Putamen (tissue), 1 donor: ENCODE measurements around the gene WWOX.

ENCODE experiments used
- DNase-seq: peaks from one replicate; pipeline ENCODE4 v3.0.0-alpha.2; 2016; ENCODE audit warnings: low spot score

WWOX gene

DNA sequence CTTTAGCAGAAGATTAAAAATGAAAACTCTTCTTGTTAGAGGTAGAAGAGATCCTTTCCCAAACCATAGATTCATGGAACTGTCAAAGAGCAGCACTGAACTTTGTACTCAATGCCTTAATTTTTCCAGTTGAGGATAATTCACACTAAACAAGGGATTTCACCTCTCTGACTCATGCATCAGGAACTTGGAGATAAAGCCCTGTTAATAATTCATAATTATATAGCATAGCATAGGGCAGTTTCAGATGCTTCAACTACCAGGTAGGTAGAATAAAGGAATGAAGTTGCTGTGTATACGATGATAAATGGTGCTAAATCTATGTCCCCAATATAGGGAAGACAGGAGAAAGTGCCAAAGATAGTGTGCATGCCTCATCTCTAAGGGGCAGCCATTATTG, 1050.7 kb downstream of the WWOX start:
- no peak for DNase-seq

DNA sequence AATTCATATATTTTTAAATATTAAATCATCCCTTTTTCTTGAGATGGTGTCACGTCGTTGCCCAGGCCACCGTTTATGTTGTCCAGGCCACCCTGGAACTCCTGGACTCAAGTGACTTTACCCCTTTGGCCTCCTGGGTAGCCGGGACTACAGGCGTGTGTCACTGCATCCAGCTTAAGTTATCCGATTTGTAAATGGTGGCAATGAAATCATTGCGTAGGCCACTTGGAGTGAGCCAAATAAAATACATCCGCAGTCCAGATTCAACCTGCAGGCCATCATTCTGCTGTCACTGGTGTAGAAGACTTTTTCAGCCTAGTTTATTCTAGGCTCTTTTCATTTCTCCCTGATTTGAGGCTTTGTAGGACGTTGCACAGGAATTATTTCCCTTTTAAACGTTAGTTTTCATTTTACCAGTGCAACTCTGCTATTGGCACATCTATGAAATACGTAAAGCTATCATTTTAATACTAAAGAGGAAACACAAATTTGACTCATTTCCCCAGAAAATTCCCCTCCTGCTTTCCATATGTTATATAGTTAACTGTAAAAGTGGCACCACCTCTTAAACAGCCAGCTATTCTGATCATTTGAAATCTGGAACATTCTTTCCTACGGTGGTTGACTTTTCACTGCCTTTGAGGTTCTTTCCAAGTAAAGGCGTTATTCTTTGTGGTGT, 1051.3 kb downstream of the WWOX start:
- DNase-seq = no peak

DNA sequence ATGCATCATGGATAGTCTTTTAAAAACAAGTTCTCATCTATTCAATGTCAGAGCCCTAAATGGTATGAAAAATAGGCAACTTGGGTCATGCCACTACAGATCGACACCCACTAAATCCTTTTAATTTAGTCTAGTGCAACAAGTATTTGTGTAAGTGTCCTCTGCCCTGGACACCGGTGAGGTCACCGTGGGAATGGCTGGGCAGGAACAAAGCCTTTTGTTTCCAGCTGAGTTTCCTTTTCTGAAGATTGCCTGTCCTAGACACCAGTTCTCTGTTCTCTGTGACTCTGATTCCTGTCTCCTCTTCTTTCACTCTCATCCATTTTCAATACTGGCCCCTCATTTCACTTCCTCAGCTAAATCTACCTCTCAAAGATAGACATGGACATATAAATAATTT, 1054.6 kb downstream of the WWOX start:
- peak; percentile 69 for DNase-seq

DNA sequence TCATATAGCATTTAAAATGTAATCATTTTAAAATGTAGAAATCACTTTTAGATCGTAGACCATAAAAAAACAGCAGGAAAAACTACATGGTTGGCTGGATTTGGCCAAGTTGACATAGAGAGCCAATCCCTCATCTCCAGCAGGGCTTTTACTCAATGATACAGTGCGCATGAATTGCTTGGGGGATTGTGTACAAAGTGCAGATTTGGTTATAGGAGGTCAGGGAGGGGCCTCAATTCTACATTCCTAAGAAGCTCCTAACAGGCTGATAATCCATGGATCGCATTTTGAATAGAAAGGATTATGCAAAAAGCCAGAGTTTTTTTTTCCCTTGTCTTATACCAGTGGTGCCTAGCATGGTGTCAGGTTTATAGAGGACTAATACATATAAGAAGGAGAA, 1056.0 kb downstream of the WWOX start:
- DNase-seq = no peak

DNA sequence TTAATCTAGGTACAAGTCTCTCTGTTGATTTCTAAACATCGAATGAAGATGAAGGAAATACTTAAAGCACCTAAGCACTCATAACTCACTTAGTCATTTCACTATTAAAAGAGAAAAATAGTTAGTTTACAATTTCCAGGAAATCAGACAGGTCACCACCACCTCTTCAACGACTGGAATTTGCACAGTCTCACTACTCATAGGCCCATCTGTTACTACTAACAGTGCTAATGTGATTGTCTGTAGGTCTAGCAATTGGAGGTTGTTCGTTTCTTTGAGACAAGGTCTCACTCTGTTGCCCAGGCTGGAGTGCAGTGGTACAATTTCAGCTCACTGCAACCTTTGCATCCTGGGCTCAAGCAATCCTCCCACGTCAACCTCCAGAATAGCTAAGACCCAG, 1056.5 kb downstream of the WWOX start:
- no peak for DNase-seq

DNA sequence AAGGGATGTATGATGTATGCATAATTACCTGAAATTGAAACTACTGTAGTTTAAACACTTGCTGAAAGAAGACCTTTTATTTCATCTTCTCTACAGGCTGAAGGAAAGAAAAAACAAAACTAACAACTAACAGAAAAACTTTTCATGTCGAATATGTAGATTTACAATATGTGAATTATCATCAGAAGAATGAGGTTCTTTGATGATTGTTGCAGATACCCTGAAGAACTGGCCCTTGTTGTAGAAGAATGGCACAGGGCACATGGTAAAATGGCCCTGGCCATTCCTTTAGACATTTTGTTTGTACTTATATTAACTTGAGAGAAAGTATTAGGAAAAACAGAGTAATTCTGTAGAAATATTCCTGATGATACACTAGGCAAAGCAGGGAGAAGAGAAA, 1057.3 kb downstream of the WWOX start:
- DNase-seq = no peak

DNA sequence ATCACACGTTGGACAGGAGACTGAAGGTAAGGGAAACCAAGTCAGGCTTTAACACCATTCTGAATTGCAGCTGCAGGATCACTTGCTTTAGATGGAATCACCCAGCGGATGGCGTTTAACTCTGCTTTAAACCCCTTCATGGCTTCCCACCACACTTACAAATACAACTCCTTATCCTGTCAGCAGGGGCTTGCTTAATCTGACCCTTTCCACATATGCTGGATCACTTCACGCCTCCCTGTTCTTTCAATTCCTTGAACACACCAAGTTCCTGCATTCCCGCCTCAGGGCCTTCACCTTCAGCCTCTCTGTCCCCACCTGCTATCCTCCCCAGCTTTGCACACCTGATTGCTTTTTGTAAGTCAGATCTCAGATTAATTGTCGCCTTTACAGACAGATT, 1058.9 kb downstream of the WWOX start:
- DNase-seq = no peak

DNA sequence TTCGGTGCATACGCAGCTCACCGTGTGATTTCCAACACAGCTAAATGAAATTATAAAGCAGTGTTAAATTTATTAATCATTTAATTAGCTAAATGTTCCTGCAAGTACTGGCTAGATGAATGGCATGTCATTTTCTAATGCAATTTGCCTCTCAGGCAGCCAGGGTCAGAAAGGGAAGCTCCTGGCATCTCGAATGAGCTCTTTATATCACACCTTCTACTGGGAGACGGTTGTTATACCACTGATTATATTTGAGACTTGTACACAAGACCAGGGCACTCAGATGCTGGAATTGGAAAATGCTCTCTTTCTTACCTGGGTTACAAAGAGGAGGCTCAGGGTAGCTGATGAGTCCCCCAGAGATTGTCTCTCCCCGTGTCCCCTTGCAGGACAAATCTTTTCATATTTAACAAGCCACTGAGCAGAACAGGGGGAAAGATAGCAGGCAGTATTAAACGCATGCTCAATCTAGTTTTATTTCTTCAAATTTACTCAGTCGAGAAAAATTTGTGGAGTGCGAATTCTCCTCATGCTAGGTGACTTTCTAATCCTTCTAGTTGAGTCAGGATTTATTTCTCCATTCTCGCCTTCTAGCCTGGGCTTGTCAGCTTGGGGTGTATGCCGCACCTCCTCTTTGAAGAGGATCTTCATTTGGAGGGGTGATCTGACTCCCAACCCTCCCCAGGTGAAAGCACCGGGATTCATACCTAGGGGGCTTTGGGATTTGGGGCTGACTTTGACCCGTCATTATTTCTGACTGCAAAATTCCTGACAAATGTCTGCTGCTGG, 1060.0 kb downstream of the WWOX start:
- no peak for DNase-seq

DNA sequence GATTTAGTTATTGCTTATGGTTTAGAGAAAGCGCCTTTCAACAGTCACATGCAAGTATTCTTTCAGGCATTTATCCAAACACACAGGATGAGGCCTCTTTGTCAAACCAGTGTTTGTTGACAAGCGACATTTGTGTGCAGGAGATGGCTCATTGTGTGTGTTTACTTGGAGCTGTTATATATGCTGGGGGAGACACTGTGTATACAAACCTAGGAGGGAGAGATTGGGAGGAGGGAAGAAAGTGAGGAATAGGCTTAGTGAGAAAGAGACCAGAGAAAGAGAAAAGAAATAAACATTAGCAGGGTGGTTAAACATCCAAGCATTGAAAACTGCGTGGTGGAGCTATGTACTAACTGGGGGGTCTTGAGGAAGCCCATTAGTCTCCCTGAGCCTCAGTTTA, 1063.5 kb downstream of the WWOX start:
- no peak for DNase-seq

DNA sequence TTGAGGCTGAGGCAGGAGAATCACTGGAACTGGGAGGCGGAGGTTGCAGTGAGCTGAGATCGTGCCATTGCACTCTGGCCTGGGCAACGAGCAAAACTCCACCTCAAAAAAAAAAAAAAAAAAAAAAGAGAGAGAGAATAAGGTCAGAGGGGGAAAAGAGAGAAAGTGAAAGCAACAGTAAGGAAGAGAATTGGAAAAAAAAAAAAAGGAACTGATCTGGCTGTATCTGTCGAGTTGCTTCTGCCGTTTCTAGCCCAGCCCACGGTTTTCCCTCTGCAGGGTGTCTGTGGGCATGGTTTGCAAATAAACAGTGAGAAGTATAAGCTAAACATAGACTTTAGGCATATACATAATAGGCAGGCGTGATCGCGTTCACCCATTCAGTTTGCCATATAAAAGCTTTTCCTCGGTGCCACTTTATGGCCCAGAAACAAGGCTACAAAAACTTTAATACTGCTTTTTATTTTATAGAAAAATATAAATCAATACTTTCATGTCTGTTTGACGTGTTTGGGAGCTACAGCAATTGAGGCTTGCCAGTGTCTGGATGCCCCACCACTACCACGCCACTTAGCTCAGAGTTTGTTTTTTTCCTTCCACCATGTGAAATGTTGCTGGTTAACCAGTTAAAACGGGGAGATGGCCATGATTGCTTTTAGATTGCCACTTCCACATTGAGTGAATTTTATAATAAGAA, 1064.4 kb downstream of the WWOX start:
- DNase-seq = no peak

DNA sequence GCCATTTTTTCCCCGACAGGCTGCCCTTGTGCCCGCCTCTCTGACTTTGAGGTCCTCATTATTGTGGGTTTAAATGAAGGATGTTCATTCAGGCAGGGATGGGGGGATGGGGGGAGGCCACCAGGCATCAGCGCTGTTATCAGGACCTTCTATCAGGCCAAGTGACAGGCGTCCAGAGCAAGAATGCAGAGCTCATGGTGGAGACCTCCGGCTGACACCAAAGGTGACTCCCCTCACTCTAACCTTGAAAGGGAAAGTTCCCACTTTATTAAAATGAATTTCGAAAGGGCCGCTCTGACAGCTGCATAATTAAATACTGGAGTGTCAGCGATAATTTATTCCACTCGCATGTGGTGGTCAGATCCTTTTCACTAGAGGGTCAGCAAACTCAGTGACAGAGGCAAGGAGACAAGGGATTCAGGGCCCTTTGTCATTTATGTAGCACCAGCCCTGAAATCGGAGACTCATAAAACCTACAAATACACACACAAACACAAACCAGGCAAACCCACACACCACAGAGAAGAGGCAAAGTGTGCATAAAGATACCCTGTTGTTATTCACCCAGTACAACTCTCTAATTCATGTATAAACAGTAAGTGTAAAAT, 1065.0 kb downstream of the WWOX start:
- no peak for DNase-seq

DNA sequence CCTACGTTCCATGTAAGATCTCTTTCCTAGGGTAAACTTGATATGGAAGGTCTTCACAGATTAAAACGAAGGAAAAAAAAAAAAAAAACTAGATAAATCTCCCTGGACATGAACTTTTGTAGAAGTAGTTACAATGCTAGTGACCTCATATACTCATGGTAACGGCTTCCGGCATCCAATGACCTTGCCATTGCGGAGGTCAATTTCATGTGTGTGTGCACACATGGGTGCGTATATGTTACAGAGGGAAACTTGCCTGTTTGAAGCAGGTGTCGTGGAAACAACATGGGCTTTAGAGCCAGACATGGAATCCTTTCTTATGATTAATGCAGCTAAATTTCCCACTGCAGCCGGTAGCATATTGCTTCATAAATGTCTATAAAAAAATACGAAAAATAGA, 1065.6 kb downstream of the WWOX start:
- DNase-seq = no peak

DNA sequence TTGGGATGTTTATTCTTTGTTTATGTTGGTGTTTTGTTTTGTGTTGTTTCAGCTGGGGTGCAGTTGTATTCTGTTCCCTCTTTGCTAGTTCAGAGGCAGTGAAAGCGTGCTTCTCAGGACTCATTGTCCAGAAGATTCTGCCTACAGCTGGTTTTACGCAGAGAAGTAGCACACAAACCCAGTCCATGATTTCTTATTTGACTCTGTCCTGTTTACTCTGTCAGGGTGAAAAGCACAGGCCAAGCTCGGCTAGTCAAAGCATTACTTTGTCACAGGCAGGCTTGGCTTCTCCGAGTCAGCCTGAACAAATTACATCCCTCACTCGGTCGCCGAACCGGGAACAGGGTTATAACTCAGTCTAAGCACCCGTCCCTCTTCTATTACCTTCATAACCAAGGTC, 1066.1 kb downstream of the WWOX start:
- DNase-seq = no peak

DNA sequence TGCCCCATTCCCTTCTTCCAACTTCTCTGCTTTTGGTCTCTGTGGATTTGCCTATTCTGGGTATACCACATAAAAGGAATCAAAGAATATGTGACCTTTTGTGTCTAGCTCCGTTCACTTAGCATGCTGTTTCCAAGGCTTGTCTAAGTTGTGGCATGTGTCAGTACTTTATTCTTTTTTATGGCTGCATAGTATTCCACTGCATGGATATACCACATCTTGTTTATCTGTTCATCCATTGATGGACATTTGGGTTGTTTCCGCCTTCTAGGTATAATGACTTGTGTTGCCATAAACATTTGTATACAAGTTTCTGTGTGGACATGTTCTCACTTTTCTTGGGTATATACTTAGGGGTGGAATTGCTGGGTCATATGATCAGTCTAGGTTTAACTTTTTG, 1068.4 kb downstream of the WWOX start:
- no peak for DNase-seq

DNA sequence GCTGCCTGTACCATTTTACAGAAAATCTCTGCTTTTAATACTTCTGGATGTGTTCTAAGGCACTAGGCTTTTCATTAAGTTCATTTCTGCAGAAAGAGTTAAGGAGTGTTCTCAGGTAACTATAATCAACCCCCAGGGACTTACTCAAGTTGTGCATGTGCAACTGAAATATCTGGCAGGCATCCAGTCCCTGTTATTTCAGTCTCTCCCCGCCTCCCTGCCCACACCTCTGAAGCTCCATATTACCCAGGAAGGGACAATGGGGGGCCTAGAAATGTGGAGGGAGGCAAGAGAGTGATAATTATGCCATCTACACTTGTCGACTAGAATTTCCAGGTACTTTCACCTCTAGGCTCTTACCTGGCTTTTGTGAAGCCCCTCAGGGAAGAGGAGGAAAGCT, 1068.9 kb downstream of the WWOX start:
- no peak for DNase-seq

DNA sequence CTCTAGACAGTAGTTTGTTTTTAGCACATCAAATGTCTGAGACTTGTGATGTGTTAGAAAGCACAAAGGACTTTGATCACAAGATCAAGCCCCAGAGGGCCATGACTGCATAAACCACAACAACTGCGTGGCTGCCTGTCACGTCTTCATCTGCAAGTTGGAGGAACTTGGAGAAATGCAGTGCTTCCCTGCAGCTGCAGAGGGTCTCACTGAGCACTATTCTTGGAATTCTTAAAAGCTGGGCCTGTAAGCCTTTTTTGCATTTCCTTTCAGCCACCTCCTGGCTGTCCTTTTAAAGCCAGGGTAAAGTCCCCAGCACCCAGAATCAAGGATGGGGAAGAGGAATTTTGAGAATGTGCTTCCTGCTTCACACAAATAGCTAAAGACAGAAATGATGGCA, 1069.8 kb downstream of the WWOX start:
- no peak for DNase-seq

DNA sequence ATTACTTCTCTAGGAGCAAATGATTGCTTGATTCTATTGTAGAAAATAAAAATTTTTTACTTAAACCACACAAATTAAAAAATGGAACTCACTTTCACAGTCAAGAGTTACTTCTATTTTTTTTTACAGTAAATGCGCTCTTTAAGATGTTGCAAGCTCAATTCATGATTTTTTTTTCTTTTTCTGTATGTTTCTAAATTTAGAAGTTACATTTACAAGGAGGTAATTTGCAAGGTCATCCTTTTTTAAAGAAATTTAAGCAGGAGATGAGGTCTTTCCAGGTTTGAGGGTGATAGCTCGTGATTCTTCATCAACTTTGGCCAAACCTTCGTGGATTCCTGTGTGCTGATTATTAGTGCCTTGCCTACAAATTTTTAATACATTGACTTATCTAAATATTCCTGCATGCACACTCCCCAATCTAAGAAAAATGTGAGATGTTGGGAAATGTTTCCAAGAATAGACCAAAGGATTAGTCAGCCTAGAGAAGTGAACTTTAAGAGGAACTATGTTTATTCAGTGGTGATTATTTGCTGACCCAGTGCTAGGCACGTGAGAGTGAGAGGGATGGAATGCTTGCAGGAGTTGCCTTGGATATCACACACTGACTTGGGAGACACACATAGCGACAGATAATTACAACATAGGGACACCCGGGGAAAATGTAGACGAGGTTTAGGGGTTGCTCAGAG, 1071.2 kb downstream of the WWOX start:
- DNase-seq = no peak

DNA sequence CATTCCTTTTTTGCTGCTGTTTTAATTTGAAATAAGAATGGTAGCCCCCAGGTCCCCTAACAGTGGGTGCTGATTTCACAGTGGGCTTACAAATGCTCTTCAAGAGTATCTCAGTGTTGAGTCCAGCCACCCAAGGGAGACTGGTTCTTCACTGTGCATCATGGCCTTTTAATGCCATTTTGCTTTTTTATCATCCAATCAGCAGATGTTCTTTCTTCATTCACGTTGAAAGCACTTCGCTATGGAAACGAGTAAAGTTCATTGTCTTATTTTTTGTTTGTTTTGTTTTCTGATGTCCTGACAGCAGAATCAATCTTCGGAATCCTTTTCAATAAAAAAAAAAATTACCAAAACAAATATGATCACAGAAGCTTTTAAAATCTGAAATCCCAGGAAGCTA, 1072.0 kb downstream of the WWOX start:
- DNase-seq = no peak

DNA sequence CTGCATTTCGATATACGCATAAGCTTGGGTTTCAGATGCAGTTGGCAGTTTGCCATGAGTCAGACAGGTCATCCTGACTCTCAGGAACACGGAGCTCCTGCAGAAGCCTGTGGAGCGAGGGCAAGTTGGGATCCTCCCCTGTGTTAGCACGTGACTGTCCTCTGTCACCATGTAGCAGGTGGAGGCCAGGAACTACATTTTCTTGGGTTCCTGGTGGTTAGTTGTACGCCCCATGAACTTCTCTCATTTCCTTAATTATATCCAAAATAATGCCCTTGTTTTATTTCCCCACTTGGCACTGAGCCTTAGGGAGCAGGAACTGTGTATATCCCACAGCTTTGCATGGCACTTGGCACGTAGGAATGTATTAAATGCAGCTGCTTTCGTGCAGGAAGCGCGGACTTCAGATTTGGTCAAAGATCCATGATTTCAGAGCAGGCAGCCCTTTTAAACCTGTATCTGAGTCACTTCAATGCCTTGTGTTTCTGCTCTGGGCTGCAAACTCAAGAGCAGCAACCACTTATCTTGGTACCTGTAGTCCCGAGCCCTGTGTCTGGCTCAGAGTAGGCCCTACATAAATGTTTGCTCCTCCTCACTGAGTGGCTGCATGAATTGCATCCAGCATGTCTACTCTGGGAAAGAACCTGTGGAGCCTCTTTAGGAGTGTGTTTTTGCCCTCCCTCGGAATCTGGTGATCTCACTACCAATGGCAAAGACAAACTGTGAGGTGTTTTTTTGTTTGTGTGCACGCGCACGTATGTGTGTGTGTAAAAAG, 1072.7 kb downstream of the WWOX start:
- DNase-seq = no peak

DNA sequence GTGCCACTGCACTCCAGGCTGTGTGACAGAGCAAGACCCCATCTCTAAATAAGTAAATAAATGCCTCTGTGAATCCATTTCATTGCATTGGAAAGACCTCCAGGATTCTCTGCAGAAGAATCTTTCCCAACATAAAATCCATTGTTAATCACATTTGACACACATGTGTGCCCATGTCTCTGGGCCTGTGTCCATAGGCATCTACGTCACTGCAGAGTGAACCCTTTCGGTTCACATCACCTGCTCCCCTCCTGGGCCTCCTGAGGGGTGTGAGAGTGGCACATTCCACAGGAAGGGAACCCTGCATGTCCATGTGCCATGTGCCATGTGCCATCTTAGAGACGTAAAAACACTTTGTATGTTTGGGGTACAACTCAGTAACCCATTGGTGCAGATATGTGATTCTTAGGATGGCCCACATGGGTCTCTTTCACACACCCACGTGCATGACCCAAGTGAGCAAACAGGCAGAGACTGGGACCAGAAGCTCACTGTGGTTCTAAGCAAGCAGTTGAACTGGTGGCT, 1073.6 kb downstream of the WWOX start:
- DNase-seq = no peak

DNA sequence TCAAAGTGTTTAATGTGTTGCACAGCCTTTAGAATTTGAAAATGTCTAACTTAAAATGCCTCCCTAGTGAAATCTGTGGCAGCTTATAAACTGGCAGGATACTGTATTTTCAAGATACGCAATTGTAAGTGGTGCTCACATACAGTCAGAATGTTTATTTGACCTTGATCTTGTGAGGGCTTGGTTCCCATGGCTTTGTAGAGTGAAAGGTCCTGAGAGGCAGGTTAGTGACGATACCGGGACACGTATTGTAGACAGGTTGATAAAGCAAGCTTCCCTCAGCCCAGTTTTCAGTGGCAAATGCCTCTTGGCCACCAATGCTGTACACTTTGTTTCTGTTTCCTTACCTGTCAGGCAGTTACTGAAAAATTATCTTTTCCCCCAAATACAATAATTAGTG, 1074.5 kb downstream of the WWOX start:
- no peak for DNase-seq
